ENCODE measurements around the gene FOXL1.

FOXL1 gene

GRCh38 chr16:86631444-86631843, 53.1 kb downstream of the FOXL1 start:
- no peak for DNase-seq (ENCODE audit: low read depth in 2 of 2)
